ENCODE measurements around the gene STIM1. TPM values are rescaled to one million over a fixed set of nuclear protein-coding genes. Genes with fewer than 3 reads are reported as not detected.

Gene STIM1
- total RNA-seq, 1 experiment from 2014 or later: 18.0 TPM

DNA sequence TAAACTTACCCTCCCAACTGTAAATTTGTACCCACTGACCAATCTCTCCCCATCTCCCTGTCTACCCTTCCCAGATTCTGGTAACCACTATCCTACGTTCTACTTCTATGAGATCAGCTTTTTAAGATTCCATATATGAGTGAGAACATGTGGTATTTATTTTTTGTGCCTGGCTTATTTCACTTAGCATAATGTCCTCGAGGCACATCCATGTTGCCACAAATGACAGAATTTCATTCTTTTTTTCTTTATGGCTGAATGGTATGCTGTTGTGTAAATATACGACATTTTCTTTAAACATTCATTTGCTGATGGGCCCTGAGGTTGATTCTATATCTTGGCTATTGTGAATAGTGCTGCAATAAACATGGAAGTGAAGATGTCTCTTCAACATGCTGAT lies 164.4 kb downstream of the STIM1 start:
- DNase-seq (ENCODE audit: low spot score): no peak
- peaks cover 3% of the 10 kb centered on the region; the same call in 1 of the 2 replicates for H3K4me1 Mint-ChIP-seq
- no peaks in the 10 kb centered on the region; the same call in 1 of the 2 replicates for H3K27me3 Mint-ChIP-seq (ENCODE audit: low read depth)
- TF ChIP-seq USF1 (CRISPR knock-in tag; IDR thresholded peaks at IDR 0.05) (no peak), ZMAT4 (CRISPR knock-in tag; IDR thresholded peaks at IDR 0.05) (no peak), RORB (CRISPR knock-in tag; IDR thresholded peaks at IDR 0.05) (no peak), ZNF317 (CRISPR knock-in tag; IDR thresholded peaks at IDR 0.05; ENCODE audit: borderline replicate concordance, low read depth) (no peak), ESRRA (CRISPR knock-in tag; IDR thresholded peaks at IDR 0.05; ENCODE audit: borderline replicate concordance) (no peak), ZNF423 (CRISPR knock-in tag; IDR thresholded peaks at IDR 0.05) (no peak), TEAD4 (CRISPR knock-in tag; IDR thresholded peaks at IDR 0.05) (no peak), NR2C2 (CRISPR knock-in tag; IDR thresholded peaks at IDR 0.05) (no peak), ZNF263 (CRISPR knock-in tag; IDR thresholded peaks at IDR 0.05; ENCODE audit: low read depth) (no peak), SP1 (CRISPR knock-in tag; conservative IDR thresholded peaks at IDR 0.05) (no peak), NFATC4 (CRISPR knock-in tag; IDR thresholded peaks at IDR 0.05) (no peak), CREM (CRISPR knock-in tag; IDR thresholded peaks at IDR 0.05) (no peak), ZNF121 (CRISPR knock-in tag; IDR thresholded peaks at IDR 0.05) (no peak), MYBL2 (CRISPR knock-in tag; IDR thresholded peaks at IDR 0.05) (no peak), FOXP1 (CRISPR knock-in tag; IDR thresholded peaks at IDR 0.05; ENCODE audit: borderline replicate concordance) (no peak), MAX (CRISPR knock-in tag; IDR thresholded peaks at IDR 0.05) (no peak)
- TF ChIP-seq, protein P1, sequence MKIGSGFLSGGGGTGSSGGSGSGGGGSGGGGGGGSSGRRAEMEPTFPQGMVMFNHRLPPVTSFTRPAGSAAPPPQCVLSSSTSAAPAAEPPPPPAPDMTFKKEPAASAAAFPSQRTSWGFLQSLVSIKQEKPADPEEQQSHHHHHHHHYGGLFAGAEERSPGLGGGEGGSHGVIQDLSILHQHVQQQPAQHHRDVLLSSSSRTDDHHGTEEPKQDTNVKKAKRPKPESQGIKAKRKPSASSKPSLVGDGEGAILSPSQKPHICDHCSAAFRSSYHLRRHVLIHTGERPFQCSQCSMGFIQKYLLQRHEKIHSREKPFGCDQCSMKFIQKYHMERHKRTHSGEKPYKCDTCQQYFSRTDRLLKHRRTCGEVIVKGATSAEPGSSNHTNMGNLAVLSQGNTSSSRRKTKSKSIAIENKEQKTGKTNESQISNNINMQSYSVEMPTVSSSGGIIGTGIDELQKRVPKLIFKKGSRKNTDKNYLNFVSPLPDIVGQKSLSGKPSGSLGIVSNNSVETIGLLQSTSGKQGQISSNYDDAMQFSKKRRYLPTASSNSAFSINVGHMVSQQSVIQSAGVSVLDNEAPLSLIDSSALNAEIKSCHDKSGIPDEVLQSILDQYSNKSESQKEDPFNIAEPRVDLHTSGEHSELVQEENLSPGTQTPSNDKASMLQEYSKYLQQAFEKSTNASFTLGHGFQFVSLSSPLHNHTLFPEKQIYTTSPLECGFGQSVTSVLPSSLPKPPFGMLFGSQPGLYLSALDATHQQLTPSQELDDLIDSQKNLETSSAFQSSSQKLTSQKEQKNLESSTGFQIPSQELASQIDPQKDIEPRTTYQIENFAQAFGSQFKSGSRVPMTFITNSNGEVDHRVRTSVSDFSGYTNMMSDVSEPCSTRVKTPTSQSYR (CRISPR knock-in tag; IDR thresholded peaks at IDR 0.05): no peak
- TF ChIP-seq, protein P2, sequence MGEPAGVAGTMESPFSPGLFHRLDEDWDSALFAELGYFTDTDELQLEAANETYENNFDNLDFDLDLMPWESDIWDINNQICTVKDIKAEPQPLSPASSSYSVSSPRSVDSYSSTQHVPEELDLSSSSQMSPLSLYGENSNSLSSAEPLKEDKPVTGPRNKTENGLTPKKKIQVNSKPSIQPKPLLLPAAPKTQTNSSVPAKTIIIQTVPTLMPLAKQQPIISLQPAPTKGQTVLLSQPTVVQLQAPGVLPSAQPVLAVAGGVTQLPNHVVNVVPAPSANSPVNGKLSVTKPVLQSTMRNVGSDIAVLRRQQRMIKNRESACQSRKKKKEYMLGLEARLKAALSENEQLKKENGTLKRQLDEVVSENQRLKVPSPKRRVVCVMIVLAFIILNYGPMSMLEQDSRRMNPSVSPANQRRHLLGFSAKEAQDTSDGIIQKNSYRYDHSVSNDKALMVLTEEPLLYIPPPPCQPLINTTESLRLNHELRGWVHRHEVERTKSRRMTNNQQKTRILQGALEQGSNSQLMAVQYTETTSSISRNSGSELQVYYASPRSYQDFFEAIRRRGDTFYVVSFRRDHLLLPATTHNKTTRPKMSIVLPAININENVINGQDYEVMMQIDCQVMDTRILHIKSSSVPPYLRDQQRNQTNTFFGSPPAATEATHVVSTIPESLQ (CRISPR knock-in tag; IDR thresholded peaks at IDR 0.05): no peak
- TF ChIP-seq, protein P3, sequence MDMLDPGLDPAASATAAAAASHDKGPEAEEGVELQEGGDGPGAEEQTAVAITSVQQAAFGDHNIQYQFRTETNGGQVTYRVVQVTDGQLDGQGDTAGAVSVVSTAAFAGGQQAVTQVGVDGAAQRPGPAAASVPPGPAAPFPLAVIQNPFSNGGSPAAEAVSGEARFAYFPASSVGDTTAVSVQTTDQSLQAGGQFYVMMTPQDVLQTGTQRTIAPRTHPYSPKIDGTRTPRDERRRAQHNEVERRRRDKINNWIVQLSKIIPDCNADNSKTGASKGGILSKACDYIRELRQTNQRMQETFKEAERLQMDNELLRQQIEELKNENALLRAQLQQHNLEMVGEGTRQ (CRISPR knock-in tag; IDR thresholded peaks at IDR 0.05): no peak
- H3K27ac Mint-ChIP-seq: no peak overlapping the region
- H3K9me3 Mint-ChIP-seq: peaks cover 7% of the 10 kb centered on the region
- H3K36me3 Mint-ChIP-seq: no peaks in the 10 kb centered on the region
- CTCF ChIA-PET: interaction anchor here (0.9 to 1.4 kb wide), 2 partner anchors 53 to 165 kb away, joined by 3 read pairs; partner anchors contain the start of gene STIM1
- POLR2A ChIA-PET: no interaction called here
- no peak overlapping the region for H3K4me3 Mint-ChIP-seq
- ATAC-seq: no peak

DNA sequence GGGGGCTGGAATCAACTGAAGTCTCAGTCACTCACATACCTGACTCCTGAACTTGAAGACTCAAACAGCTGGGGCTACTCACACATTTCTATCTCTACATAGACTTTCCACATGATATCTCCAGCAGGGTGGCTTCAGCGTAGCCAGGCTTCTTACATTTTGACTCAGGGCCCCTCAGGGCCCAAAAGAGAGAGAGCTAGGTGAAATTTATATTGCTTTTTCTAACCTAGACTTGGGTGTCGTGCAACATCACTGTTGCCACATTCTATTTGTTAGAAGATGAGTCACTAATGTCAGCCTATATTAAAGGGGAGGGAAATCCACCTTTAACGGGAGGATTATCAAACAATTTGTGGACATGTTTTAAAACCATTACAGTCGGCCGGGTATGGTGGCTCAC lies 167.2 kb downstream of the STIM1 start:
- H3K4me1 Mint-ChIP-seq: no peaks in the 10 kb centered on the region
- peaks cover 19% of the 10 kb centered on the region for H3K9me3 Mint-ChIP-seq
- H3K36me3 Mint-ChIP-seq: peaks cover 10% of the 10 kb centered on the region
- ATAC-seq: no peak
- no peak overlapping the region for H3K4me3 Mint-ChIP-seq
- POLR2A ChIA-PET: interaction anchor here (0.6 kb wide), 1 partner anchor 102 kb away, joined by 3 read pairs; no protein-coding TSS in a partner anchor
- H3K27ac Mint-ChIP-seq: no peak overlapping the region
- no peaks in the 10 kb centered on the region for H3K27me3 Mint-ChIP-seq (ENCODE audit: low read depth)
- no peak for DNase-seq (ENCODE audit: low spot score)
- CTCF ChIA-PET: interaction anchor here (1.2 kb wide), 1 partner anchor 168 kb away, joined by 3 read pairs; the partner anchor contains the start of gene STIM1
- TF ChIP-seq ESRRA (CRISPR knock-in tag; IDR thresholded peaks at IDR 0.05; ENCODE audit: borderline replicate concordance) (no peak), ZBTB43 (CRISPR knock-in tag; IDR thresholded peaks at IDR 0.05) (no peak), FOXK1 (CRISPR knock-in tag; IDR thresholded peaks at IDR 0.05) (no peak), CTCF (IDR thresholded peaks at IDR 0.05) (no peak), ZBTB21 (CRISPR knock-in tag; IDR thresholded peaks at IDR 0.05; ENCODE audit: borderline replicate concordance) (no peak), TEAD4 (CRISPR knock-in tag; IDR thresholded peaks at IDR 0.05) (no peak), NFATC4 (CRISPR knock-in tag; IDR thresholded peaks at IDR 0.05) (no peak), NR1H2 (CRISPR knock-in tag; IDR thresholded peaks at IDR 0.05) (no peak)
- TF ChIP-seq, protein P4, sequence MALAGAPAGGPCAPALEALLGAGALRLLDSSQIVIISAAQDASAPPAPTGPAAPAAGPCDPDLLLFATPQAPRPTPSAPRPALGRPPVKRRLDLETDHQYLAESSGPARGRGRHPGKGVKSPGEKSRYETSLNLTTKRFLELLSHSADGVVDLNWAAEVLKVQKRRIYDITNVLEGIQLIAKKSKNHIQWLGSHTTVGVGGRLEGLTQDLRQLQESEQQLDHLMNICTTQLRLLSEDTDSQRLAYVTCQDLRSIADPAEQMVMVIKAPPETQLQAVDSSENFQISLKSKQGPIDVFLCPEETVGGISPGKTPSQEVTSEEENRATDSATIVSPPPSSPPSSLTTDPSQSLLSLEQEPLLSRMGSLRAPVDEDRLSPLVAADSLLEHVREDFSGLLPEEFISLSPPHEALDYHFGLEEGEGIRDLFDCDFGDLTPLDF (CRISPR knock-in tag; IDR thresholded peaks at IDR 0.05): no peak

Data from WTC11 (cell line).